Amniotic epithelial cell (primary cell): ENCODE results near the gene ZNF787.

Experiments
- DNase-seq: peaks from one replicate; pipeline ENCODE4 v3.0.0-alpha.2; 2010; ENCODE audit warnings: low read depth

Gene ZNF787

DNA sequence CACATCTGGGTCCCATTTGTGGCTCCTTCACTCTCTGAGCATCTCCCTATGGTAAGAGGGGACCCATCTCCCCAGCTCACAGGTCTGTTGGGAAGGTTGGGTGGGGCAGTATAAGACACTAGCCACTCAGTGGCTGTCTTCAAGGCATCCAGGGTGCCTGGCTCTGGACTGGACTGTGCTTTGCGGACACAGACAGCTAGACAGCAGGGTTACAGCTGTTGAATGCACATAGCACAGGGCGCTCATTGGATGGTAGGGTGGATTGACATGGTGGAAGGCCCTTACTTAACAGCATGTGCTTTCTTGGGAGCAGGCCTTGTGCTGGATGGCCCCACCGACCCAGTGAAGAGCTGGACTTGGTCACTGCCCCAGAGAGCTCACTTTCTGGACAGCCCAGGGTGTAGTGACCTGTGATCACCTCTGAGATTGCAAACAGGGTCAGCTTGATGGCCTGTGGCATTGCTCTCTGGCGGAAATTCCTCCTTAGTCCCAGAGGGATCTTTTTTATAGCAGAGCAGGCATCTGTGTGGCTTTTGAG is 21.9 kb upstream of the ZNF787 start:
- no peak for DNase-seq

DNA sequence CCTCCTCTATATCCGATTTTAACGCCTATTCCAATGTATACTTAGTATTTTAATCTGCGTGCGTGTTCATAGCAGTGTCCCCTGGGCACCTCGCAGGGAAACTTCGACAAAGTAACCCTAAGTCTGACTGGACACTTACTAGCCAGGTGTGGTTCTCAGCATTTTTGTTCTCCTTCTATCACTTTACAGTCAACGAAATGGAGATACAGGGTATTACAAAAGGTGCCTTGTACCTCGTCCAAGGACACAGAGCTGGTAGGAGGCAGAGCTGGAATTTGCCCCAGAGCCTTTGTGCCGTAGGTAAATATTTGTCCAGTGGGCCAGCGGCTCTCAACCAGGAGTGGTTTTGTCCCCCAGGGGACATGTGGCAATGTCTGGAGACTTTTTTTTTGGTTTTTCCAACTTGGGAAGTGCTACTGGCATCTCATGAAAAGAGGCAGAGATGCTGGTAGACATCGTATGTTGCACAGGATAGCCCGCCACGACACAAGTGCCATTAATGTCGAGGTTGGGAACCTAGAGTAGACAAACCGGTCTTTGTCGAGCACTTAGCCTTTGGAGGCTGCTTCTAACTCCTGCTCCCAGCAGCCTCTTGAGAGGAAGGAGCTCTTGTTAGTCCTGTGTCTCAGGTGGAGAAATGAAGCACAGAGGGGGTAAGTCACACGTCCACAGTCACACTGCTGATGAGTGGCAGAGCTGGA is 21.1 kb upstream of the ZNF787 start:
- DNase-seq: no peak

DNA sequence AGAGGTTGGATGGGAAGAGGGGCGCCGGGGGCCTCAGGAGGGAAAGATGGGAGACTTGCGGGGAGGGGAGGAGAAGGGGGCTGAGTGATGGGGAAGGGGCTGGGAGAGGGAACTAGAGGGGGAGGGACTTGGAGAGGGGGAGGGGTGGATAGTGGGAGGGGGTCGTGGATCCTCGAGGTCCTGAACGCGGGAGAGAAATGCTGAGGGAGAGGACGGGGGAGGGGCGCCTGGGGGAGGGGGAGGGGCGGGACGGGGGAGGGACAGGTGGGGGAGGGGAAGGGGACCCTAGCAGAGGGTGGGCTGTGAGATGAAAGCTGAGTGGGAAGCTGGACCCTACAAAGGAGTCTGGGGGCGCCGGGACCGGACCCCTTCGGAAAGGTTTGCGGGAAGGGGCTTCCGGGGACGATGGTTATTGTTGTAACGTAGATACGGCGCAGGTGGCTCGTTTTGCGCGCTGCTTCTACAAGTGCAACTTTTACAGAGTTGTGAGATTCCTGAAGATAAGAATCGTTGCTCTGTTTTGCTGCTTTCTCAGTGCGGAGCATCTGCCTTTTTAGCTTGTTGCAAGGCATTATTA is 20.4 kb upstream of the ZNF787 start:
- DNase-seq: peak; percentile 18

DNA sequence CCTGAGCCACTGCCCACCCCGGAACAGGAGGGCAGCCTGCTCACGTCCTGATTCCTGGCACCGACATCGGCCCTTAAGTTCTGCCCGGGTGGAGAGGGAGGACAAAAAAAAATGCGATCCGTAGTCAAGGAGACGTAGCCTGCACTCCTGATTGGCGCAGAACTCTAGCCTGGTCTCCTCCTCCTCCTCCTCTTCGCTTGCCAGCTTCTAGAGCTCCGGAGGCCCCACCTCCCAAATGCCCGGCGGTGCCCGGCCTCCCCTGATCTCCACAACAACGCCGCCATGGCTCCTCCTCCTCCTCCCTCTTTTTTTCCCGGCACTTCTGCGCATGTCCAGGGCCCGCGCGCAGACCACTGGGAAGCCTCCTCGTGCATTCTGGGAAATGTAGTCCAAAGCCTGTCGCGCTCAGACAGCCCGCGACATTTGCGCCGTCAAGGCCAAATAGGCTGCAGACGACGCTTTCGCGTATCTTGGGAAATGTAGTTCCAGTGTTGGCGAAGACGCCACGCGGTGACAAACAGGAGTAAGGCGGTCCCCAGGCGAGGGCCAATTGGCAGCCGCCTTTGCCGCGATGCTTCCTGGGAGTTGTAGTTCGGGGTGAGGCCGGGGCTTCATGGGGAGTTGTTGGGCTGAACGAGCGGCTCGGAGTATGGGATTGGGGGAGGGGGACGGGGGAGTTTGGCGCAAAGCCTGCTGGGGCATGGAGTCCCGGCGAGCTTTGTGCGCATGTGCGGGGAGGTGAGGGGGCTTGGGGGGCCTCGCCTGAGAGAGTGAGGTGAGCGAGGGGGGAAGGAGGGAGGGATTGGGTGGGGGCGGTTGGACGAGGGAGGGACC is 19.7 kb upstream of the ZNF787 start, which contains the start of gene ZNF444:
Gene ZNF444, plus strand, starts transcription at position 705 of the 834 bp plus-strand sequence. CDS start 5,625 bp downstream, outside the sequence.
- peak; percentile 100 for DNase-seq

DNA sequence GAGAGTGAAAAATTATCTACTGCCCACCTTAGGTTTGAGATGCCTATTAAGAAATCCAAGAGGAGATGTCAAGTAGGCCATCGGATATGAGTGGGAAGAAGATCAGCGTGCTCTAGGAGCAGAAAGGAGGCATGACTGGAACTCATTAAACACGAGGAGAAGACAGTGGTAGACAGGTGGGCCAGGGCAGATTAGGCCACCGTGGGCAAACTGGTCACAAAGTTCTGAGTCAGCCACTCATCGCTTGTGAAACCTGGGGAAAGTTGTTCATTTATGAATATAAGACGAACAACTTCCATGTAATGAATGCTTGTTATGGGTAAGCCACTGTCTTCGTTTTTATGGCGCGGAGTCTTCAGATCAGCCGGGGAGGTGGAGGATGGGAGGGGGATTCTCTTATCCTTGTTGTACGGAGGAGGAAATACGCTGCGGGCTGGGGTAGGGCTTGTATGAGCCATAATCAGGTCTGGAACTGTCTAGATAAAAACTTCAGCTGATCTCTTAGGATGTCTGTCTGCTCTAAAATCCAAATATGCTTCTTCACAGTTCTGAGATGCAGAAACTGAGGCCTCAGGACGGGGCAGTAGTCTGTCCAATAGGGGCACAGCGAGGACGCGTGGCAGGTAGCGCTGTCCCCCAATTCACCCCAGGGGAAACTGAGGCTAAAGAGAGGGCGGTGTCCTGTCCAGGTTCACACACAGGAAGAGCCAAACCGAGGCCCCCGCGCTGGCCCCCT is 18.9 kb upstream of the ZNF787 start:
- DNase-seq: peak; percentile 22

DNA sequence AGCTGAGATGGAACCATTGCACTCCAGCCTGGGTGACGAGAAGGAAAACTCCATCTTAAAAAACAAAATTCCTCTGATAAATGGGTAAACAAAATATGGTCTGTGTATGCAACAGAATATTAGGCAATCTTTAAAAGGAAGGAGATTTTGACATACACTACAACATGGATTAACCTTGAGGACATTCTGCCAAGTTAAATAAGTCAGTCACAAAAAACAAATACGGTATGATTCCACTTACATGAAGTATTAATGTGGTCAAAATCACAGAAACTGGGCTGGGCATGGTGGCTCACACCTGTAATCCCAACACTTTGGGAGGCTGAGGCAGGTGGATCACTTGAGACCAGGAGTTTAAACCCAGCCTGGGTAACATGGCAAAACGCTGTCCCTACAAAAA is 17.0 kb upstream of the ZNF787 start:
- peak; percentile 76 for DNase-seq

DNA sequence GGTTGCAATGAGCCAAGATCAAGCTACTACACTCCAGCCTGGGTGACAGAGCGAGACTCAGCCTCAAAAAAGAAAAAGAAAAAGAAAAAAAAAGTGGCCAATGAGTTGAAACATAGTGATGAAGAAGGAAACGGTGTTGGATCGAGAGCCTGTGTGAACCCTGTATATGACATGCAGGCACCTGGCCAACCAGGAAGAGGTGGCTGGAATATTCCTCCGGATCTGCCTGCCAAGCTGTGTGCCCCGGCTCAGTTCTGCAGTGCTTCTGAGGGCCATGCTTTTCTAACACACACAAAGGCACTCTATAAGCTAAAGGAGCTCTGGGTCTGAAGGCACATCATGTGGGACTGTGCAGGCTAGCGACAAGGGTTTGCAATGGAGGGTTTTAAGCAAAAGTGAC is 16.3 kb upstream of the ZNF787 start:
- no peak for DNase-seq

DNA sequence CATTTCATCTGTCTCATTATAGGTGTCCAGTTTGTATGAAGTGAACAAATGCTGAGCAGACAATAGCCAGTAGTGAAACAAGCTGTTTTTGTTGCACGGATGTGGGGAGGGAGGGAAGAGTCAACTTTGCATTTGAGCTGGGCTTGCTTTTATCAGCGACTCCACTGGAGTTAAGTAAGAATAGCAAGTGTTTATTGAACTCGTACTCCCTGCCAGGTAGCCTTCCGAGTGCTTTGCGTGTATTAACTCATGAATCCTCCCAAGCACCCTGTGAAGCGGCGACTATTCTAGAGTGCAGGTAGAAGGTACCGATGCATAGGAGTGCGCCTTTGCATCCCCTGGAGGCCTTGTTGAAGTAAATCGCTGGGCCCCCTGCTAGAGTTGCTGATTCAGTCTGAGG is 15.3 kb upstream of the ZNF787 start:
- DNase-seq: no peak

DNA sequence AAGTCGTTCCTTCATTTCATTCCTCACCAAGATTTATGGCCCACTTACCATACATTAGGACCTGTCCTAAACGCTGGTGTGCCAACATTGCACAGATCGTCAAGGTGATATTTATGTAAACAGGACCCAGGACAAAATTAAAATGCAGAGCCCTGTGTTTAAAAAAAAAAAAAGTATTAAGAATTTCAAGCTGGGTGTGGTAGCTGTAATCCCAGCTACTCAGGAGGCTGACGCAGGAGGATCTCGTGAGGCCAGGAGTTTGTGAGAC is 13.5 kb upstream of the ZNF787 start:
- DNase-seq: no peak

DNA sequence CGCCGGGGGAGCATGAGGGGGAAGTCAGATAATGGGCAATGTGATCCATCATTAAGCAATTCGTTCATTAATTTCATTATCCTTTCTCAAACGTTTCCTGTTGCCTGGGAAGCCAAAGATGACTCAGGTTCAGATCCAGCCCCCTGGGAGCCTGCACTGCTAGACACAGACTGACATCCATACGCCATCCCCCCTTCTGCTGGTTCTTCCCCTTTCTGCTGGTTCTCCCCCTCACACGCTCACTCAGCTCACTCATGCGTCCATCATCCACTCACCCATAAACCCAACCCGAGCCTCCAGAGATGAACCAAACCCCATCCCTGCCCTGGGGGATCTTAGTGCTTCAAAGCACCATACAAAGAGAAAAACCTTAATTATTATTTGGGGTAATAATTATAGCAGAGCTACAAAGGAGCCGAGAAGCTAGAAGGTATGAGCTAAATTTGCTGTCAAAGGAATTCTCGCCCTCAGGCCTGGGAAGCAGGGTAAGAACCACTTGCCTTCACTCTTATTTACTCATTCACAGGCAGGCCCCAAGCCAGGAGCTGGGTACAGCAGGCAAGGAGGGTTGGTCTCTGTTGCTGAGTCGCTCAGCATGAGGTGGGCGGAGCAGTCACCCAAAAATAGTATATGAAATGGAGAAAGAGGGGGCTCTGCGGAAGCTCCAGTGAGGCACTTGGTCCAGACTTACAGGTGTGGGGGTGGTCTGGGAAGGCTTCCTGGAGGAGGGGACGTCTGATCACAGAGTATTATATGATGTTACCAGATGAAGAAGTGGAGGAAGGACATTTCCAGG is 13.0 kb upstream of the ZNF787 start:
- peak; percentile 88 for DNase-seq

DNA sequence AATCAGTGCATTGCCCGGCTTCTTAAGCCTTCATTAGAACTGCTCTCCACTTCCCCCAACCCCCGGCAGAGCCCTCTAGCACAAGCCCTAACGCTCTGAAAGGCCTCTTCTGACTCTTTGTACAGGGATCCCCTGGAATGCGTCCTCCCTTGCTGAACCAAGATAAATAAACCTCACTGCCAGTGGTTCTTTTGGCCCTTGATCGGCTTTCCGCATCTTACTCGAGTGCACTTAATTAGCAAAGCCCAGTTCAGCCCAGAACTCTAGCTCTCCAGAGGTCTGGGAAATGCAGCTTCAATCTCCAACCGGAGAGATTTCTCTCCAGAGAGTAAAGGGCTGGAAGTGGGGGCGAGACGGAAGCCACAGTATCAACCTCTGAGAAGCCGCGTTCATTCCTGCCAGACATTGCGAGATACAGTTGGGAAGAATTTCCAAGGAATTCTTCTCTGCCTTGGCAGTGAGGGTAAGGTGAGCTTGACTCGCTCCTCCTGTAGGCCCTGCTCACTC is 11.3 kb upstream of the ZNF787 start:
- peak; percentile 88 for DNase-seq

DNA sequence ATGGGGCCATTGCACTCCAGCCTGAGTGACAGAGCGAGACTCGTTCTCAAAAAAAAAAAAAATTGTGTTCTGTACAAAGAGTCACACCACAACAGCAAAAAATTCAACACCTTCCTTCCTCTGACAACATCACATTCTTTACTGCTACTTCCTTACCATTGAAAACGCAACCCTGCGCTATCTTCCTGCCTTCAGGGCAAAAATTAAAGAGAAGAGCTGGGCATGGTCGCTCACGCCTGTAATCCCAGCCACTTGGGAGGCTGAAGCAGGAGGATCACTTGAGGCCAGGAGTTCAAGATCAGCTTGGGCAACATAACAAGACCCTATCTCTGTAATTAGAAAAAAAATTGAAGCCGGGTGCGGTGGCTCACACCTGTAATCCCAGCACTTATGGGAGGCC is 10.6 kb upstream of the ZNF787 start:
- no peak for DNase-seq

DNA sequence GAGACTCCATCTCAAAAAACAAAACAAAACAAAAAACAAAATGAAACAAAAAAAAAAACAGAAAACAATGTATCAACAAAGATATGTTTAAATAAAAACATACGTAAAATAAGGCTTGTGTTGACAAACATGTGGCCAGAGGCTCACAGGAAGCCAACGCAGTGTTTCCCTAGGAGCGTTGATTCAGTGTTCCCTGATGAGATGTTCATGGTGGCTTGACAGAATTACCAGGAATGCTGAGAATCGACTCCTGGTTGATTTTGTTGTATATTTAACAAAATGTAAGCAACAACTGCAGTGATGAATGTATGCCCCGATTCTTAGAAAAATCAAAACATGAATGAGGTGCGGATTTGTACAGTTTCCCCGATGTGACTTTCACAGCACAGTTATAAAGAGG is 8.9 kb upstream of the ZNF787 start:
- DNase-seq: no peak

DNA sequence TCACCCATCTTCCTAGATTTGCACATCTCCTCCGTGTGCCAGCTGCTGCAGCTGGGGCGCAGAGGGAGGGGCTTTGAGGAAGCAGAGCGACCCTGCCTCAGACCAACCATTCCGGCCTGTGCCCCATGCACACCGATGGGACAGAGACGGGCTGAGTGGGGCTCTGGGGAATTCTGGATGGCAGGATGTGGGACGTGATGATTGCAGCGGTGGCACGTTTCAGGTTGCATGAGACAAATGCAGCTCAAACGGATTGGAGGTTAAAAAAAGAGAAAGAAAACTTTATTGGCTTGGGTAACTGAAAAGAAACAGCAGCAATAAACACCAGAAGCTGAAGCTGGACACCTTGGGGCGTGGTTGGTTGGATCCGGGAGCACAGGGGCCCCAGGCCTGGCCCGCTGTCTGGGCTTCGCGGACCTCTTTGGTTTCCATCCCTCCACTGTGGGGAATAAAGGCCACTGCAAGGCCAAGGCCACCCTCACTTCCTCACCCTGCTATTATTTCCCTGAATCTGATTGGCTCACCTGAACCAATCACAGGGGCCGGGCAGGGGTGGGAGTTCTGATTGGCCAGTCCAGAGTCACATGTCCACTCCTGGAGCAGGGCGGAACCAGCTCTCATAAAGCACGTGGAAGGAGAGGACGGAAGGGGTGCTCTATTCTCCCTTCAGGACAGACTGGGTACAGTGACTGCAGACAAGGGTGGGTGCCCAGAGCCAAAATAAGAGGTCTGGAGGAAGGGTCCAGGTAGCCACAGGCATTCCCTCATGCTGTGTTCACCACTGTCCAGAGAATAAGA is 6.1 kb upstream of the ZNF787 start:
- no peak for DNase-seq

DNA sequence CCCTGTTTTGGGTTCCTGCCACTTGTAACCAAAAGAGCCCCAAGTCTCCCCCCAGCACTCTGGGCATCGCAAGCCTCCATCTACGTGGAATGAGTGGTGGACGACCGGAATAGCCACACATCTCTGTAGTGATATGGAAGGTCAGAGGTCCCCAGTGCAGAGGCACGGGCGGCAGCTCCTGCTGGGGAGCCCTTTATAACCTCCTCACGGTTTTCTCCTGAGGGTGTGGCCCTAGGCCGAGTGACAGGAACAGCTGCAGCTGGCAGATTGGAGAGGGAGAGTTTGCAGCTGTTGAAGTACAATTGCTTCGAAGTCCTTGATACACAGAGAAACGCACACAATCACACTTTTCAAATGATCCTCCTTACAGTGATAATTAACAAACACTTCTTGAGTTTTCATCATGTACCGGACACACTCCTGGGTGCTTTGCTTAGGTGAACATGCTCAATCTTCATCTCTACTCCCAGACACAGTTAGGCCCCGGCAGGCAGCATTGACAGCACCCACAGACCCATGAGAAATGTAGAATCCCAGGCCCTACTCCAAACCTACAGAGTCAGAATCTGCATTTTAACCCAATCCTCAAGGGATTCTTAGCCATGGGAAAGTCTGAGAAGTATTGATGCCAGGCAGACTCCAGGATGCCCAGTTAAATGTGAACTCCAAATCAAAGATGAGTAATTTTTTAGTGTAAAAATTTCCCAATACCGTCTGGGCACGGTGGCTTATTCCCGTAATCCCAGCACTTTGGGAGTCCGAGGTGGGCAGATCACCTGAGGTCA is 4.9 kb upstream of the ZNF787 start:
- no peak for DNase-seq

DNA sequence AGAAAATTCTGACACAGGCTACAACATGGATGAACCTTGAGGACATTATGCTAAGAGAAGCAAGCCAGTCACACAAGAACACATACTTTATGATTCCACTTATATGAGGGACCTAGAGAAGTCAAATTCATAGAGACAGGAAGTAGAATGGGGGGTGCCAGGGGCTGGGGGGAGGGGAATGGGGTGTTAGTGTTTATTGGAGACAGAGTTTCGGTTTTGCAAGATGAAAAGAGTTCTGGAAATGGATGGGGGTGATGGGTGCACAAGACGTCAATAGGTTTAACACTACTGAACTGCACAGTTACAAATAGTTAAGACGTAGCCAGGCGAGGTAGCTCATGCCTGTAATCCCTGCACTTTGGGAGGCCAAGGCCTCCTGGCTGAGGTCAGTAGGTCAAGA is 3.5 kb upstream of the ZNF787 start:
- no peak for DNase-seq

DNA sequence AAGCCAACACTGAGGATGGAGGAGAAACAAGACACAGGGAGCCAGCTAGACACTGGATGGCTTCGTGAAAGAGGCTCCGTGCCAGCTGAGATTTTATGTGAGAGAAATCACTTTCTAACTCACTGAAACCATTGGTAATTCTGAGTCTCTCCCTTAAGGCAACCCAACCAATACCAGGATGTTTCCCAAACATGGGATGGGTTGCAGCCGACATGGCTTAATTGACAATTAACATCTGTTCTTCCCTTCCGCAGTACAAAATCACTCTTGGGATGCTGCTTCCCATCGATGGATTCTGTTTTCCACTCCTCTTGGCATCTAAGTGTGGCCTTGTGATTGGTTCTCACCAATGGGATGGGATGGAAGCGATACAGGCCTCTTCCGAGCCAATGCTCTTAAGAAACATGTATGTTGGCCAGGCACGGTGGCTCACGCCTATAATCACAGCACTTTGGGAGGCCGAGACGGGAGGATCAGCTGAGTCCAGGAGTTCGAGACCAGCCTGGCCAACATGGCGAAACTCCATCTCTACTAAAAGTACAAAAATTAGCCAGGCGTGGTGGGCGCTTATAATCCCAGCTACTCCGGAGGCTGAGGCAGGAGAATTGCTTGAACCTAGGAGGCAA is 2.3 kb upstream of the ZNF787 start:
- DNase-seq: no peak

DNA sequence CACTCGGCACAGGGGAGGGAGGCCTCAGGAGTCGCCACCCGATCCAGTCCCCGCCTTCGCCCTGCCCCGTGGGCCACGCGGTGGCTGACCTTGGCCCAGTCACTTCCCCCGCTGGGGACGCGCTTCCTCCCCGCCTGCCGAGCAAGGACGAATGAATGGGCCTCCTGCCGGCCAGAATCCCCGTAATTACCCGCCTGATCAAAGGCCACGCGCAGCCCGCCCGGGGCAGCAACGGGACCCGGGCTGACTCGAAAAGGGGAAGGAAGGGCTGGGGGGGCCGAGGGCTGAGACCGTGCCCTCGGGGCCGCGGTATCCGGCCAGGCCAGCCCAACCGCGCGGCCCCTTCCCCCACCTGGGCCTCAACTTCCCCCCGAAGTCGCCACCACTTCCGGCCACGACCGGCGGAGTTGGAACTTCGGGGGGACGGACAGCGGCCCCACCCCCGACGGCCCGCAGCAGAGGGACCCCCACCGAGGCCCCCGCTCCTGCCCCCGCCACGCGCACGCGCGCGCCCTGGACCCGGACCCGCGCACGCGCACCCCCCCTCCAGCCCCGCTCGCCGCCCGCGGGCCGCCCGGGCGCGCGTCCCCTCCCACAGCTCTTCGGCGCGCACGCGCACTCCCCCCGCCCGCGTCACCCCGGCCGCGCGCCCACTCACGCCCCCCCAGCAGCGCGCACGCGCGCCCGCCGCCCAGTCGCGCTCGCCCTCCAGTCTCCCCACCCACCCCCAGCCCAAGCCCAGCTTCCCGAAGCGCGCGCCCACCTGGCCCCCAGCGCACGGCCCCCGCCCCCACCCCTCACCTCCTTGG is 520 bp downstream of the ZNF787 start:
- peak; percentile 60 for DNase-seq
